DND-41 (cell line): ENCODE data around the gene PDIA5.

Experiments
- EZH2 ChIP-seq: IDR thresholded peaks from 3 replicates; pipeline ENCODE4 v1.6.1; 2012; ENCODE audit warnings: borderline replicate concordance, low read depth, mild to moderate bottlenecking, moderate library complexity, low read length, inconsistent platforms; ENCODE audit not compliant: severe bottlenecking
- TF ChIP-seq, protein P1 (sequence below): IDR thresholded peaks from 2 replicates; pipeline ENCODE4 v1.5.1; 2012; ENCODE audit warnings: borderline replicate concordance, low read length, moderate library complexity, mild to moderate bottlenecking; ENCODE audit not compliant: poor library complexity, severe bottlenecking; ENCODE audit errors: extremely low read depth

DNA sequence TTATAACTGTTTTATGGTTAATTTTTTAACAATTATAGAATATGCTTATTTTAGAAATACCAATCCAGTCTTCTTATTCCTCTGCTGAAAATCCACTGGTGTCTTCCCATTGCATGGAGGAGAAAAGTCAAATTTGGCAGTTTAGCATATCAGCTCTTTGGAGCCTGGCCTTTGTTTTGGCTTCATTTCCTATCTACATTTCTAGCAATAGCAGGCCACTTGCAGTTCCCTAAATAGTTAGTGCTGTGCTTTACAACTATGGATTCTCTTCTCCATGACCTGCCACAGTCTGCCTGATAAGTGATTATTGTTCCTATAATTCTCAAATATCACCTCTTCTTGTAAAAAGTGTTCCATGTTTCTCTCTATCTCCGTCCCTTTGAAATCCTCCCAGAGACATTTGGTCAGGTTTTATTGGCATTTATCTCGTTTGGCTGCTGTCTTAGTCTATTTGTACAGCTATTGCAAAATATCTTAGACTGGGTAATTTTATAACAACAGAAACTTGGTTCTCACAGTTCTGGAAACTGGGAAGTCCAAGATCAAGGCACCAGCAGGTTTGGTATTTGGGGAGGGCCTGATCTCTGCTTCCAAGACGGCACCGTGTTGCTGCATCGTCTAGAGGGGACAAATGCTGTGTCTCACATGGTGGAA lies 126.8 kb downstream of the PDIA5 start:
- TF ChIP-seq EZH2, result no peak
- TF ChIP-seq, protein P1, sequence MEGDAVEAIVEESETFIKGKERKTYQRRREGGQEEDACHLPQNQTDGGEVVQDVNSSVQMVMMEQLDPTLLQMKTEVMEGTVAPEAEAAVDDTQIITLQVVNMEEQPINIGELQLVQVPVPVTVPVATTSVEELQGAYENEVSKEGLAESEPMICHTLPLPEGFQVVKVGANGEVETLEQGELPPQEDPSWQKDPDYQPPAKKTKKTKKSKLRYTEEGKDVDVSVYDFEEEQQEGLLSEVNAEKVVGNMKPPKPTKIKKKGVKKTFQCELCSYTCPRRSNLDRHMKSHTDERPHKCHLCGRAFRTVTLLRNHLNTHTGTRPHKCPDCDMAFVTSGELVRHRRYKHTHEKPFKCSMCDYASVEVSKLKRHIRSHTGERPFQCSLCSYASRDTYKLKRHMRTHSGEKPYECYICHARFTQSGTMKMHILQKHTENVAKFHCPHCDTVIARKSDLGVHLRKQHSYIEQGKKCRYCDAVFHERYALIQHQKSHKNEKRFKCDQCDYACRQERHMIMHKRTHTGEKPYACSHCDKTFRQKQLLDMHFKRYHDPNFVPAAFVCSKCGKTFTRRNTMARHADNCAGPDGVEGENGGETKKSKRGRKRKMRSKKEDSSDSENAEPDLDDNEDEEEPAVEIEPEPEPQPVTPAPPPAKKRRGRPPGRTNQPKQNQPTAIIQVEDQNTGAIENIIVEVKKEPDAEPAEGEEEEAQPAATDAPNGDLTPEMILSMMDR, result no peak
